ENCODE results near the gene KCNK15.
"Not testable (repeated sequence)": the region's sequence is repeated elsewhere in the genome, so short reads cannot be mapped to it uniquely, and the experiment has no call there.

The KCNK15 gene

DNA sequence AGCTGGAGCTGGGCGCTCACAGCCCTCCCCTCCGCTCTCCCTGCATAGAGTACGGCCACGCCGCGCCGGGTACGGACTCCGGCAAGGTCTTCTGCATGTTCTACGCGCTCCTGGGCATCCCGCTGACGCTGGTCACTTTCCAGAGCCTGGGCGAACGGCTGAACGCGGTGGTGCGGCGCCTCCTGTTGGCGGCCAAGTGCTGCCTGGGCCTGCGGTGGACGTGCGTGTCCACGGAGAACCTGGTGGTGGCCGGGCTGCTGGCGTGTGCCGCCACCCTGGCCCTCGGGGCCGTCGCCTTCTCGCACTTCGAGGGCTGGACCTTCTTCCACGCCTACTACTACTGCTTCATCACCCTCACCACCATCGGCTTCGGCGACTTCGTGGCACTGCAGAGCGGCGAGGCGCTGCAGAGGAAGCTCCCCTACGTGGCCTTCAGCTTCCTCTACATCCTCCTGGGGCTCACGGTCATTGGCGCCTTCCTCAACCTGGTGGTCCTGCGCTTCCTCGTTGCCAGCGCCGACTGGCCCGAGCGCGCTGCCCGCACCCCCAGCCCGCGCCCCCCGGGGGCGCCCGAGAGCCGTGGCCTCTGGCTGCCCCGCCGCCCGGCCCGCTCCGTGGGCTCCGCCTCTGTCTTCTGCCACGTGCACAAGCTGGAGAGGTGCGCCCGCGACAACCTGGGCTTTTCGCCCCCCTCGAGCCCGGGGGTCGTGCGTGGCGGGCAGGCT, 4.6 kb downstream of the KCNK15 start:
- peaks cover 12% of the 10 kb centered on the region for H3K4me1 ChIP-seq (ENCODE audit: control insufficient read depth, insufficient read depth, low read length)
- H3K36me3 ChIP-seq (ENCODE audit: control insufficient read depth, insufficient read depth, low read length): no peaks in the 10 kb centered on the region
- H3K9ac ChIP-seq (ENCODE audit: low read depth, low read length): no peak overlapping the region
- no peaks in the 10 kb centered on the region for H3K9me3 ChIP-seq (ENCODE audit: control insufficient read depth, insufficient read depth, low read length)
- H3K27ac ChIP-seq (ENCODE audit: low read depth, low read length): no peak overlapping the region
- H3K27me3 ChIP-seq (ENCODE audit: control insufficient read depth, insufficient read depth, low read length): peaks cover 19% of the 10 kb centered on the region
- no peak overlapping the region for H3K4me3 ChIP-seq (ENCODE audit: low read depth, low read length)

DNA sequence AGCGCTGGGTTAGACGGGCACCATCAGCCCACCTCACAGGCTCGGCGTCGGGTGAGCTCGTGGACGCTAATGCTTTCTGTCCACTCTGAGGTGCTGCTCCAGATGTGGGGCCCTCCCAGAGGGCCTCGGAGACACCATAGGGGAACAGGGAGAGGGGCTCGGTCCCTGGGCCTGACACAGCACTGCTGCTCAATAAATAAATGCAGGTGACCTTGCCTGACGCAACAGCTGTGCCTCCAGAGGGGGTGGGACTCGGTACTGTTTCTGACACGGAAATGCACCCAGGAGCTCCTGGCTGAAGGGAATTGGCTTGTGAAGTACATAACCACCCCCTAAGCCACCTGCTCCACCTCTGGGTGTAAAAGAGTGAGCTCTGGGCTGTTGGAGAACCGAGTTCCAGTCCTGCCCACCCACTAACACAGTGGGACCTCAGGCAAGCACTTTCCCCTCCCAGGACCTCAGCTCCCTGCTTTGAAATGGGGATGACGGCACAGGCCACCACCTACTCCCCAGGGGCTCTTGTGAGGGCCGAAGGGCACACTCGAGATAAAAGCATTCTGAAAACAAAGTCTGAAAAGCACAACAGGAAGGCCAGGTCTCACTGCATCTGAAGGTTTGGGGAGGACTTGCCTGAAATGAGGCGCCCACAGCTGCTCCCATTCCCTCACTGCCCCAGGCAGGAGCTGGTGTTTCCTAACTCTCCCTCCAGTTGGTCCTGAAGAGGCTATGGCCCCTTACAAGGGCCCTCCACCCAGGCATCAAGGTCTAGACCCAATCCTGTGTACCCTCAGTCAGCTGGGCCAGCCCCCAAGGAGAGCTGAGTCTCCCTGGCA, 6.7 kb downstream of the KCNK15 start:
- Histone ChIP-seq H3K27me3 (ENCODE audit: control insufficient read depth, insufficient read depth, low read length) (peaks cover under 1% of the 10 kb centered on the region; the same call in 1 of the 2 replicates), H3K36me3 (ENCODE audit: control insufficient read depth, insufficient read depth, low read length) (peaks cover 9% of the 10 kb centered on the region), H3K27ac (ENCODE audit: low read depth, low read length) (no peak overlapping the region), H3K4me1 (ENCODE audit: control insufficient read depth, insufficient read depth, low read length) (peaks cover under 1% of the 10 kb centered on the region; the same call in 1 of the 2 replicates), H3K9me3 (ENCODE audit: control insufficient read depth, insufficient read depth, low read length) (no peaks in the 10 kb centered on the region), H3K9ac (ENCODE audit: low read depth, low read length) (no peak overlapping the region), H3K4me3 (ENCODE audit: low read depth, low read length) (no peak overlapping the region)

DNA sequence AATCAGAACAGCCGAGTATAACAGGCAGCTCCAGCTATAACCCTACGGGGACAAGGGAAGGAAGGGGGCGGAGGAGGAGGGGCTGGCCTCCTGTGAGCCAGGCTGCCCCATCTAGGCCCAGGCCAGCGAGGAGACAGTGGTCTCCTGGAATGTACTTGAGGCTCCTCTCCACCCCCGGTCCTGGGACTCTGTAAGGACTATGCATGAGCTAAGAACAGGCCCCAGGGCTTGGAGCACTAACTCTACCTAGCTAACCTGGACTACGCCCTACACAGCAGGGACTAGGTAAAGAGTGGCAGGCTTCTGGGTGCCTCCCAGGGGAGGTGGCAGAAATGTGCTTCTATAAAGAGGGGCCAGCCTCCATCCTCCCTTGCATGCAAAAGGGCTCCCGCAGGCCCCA, 8.9 kb downstream of the KCNK15 start:
- Histone ChIP-seq H3K36me3 (ENCODE audit: control insufficient read depth, insufficient read depth, low read length) (peaks cover 9% of the 10 kb centered on the region), H3K9ac (ENCODE audit: low read depth, low read length) (no peak overlapping the region), H3K9me3 (ENCODE audit: control insufficient read depth, insufficient read depth, low read length) (no peaks in the 10 kb centered on the region), H3K27ac (ENCODE audit: low read depth, low read length) (no peak overlapping the region), H3K4me1 (ENCODE audit: control insufficient read depth, insufficient read depth, low read length) (no peaks in the 10 kb centered on the region), H3K27me3 (ENCODE audit: control insufficient read depth, insufficient read depth, low read length) (no peaks in the 10 kb centered on the region), H3K4me3 (ENCODE audit: low read depth, low read length) (no peak overlapping the region)

DNA sequence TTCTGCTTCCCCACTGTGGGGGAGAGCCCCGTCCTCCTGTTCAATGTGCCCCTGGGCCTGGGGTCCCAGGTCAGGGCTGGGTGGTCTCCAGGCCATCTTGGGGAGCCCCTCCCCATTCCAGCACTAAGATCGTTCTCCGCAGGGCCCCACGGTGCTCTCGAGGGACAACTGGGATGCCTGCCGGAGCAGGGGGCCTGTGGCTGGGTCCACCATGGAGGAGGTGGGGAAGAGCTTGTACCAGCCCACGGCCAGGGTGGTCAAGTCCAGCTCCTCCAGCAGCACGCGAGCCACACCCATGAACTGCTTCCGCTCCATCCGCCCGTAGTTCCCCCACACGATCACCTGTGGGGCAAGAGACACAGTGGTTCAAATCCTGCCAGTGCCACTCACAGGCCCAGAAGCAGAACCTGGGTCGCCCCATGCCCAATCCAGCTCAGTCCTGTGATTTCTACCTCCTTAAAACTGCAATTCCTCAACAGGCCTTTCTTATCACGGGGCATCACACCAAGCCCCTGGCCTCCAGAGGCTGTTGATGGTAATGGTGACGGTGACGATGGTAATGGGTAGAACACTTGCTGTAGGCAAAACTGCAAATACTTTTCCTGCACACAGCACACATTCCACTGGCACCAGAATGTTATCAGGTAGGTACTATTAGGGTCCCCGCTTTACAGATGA, 10.5 kb downstream of the KCNK15 start:
- H3K27me3 ChIP-seq (ENCODE audit: control insufficient read depth, insufficient read depth, low read length): no peaks in the 10 kb centered on the region
- H3K9ac ChIP-seq (ENCODE audit: low read depth, low read length): no peak overlapping the region
- H3K4me1 ChIP-seq (ENCODE audit: control insufficient read depth, insufficient read depth, low read length): no peaks in the 10 kb centered on the region

DNA sequence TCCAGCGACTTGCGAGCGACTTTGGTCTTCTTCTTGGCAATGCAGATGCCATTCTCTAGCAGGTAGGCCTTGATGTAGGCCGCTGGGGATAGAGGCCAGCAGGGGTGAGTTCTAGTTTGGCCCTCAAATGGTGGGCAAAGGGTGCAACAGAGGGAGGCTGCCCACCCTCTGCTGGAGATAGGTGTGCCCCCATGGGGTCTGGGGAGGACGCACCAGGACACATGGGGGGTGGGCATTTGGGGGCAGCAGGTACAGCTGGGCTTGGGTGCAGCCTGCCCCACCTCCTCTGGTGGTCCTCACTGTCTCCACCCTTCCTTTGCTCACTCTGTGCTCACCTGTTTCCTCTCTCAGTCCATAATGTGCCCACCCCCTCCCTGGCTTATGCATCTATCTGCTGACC, 11.3 kb downstream of the KCNK15 start:
- H3K9ac ChIP-seq (ENCODE audit: low read depth, low read length): no peak overlapping the region
- peaks cover 9% of the 10 kb centered on the region for H3K36me3 ChIP-seq (ENCODE audit: control insufficient read depth, insufficient read depth, low read length)
- no peaks in the 10 kb centered on the region for H3K4me1 ChIP-seq (ENCODE audit: control insufficient read depth, insufficient read depth, low read length)
- H3K27me3 ChIP-seq (ENCODE audit: control insufficient read depth, insufficient read depth, low read length): no peaks in the 10 kb centered on the region
- no peak overlapping the region for H3K27ac ChIP-seq (ENCODE audit: low read depth, low read length)
- no peak overlapping the region for H3K4me3 ChIP-seq (ENCODE audit: low read depth, low read length)
- no peaks in the 10 kb centered on the region for H3K9me3 ChIP-seq (ENCODE audit: control insufficient read depth, insufficient read depth, low read length)

More for the DNA sequence above, 10.5 kb downstream of the KCNK15 start:
- no peak overlapping the region for H3K27ac ChIP-seq (ENCODE audit: low read depth, low read length)
- H3K36me3 ChIP-seq (ENCODE audit: control insufficient read depth, insufficient read depth, low read length): peaks cover 9% of the 10 kb centered on the region
- H3K4me3 ChIP-seq (ENCODE audit: low read depth, low read length): no peak overlapping the region
- no peaks in the 10 kb centered on the region for H3K9me3 ChIP-seq (ENCODE audit: control insufficient read depth, insufficient read depth, low read length)

DNA sequence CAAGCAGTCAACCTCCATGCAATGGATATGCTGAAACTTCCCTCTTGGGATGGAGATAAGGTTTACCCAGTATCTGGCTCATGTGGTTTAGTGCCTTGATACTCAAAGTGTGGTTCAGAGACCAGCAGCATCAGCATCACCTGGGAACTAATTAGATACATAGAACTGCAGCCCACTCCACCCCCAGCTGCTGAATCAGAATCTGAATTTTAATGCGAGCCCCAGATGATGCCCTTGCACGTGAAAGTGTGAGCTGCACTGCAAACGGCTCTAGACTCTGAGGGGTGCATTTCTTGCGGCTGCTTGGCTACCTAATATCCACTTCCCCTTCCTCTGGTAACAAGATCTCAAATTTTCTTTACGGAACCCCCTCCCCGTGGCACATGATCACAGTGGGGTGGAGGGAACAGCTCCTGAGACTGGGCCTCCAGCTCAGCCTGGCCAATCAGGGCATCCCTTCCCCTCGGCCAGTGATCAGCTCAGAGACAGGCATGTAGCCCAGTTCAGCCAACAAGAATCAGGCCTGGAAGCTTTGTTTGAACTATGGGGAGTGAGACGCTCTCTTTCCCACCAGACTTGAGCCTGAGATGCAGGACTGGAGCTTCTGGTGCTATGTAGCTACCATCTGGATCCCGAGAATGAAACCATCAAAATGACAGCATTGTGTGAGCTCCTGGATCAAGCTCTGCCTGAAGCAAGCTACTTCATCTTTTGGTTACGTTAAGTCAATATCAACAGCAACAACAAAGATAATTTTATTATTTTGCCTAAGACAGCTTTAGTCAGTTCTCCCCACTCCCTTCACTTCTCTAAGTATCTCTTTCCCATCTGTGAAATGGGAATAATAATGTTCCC, 12.8 kb downstream of the KCNK15 start:
- Histone ChIP-seq H3K27ac (ENCODE audit: low read depth, low read length) (no peak overlapping the region), H3K9me3 (ENCODE audit: control insufficient read depth, insufficient read depth, low read length) (no peaks in the 10 kb centered on the region), H3K9ac (ENCODE audit: low read depth, low read length) (no peak overlapping the region), H3K4me1 (ENCODE audit: control insufficient read depth, insufficient read depth, low read length) (no peaks in the 10 kb centered on the region), H3K4me3 (ENCODE audit: low read depth, low read length) (no peak overlapping the region), H3K36me3 (ENCODE audit: control insufficient read depth, insufficient read depth, low read length) (peaks cover 9% of the 10 kb centered on the region), H3K27me3 (ENCODE audit: control insufficient read depth, insufficient read depth, low read length) (no peaks in the 10 kb centered on the region)

DNA sequence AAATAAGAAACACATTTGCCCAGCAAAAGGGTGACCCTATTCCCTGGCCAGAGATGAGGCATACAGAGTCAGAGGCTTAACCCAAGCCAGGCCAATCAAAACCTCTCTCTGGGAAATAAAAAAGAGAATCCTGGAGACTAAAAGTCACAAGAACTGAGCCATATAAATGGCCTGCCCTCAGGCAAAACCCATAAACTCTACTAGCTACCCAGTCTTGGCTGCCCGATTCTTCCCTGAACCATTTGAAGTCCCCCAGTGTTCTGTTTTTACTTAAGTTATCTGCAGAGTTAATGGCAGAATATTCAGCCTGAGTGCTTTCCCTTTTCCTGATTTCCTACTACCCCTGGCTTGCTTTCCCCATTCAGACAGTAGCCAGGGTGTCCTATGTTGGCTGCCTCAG, 13.9 kb downstream of the KCNK15 start:
- Histone ChIP-seq H3K27me3 (ENCODE audit: control insufficient read depth, insufficient read depth, low read length) (no peaks in the 10 kb centered on the region), H3K4me3 (ENCODE audit: low read depth, low read length) (no peak overlapping the region), H3K9ac (ENCODE audit: low read depth, low read length) (no peak overlapping the region), H3K36me3 (ENCODE audit: control insufficient read depth, insufficient read depth, low read length) (peaks cover 9% of the 10 kb centered on the region), H3K27ac (ENCODE audit: low read depth, low read length) (no peak overlapping the region), H3K9me3 (ENCODE audit: control insufficient read depth, insufficient read depth, low read length) (no peaks in the 10 kb centered on the region), H3K4me1 (ENCODE audit: control insufficient read depth, insufficient read depth, low read length) (no peaks in the 10 kb centered on the region)

DNA sequence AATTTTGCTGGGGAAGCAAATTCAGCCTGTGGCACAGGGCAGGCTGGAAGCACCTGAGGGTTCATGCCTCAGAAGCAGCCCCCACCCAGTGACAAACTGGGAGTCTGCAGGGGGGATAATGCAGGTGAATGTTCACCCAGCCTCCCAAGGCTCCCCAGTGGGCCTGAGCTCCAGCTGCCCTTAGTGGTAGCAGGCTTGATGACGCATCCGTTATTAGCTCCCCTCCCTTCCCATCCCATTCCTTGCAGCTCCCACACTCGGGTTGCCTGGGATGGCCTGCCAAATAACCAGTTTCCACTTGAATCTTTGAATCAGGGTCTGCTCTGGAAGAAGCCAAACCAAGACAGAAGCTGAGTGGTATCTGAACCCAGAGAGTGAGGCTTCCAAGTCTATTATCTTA, 15.8 kb downstream of the KCNK15 start:
- H3K4me1 ChIP-seq (ENCODE audit: control insufficient read depth, insufficient read depth, low read length): no peaks in the 10 kb centered on the region; the same call in 1 of the 2 replicates
- no peak overlapping the region for H3K9ac ChIP-seq (ENCODE audit: low read depth, low read length)
- no peaks in the 10 kb centered on the region for H3K9me3 ChIP-seq (ENCODE audit: control insufficient read depth, insufficient read depth, low read length)
- H3K27me3 ChIP-seq (ENCODE audit: control insufficient read depth, insufficient read depth, low read length): no peaks in the 10 kb centered on the region
- no peak overlapping the region for H3K4me3 ChIP-seq (ENCODE audit: low read depth, low read length)
- H3K27ac ChIP-seq (ENCODE audit: low read depth, low read length): no peak overlapping the region
- H3K36me3 ChIP-seq (ENCODE audit: control insufficient read depth, insufficient read depth, low read length): peaks cover 6% of the 10 kb centered on the region

DNA sequence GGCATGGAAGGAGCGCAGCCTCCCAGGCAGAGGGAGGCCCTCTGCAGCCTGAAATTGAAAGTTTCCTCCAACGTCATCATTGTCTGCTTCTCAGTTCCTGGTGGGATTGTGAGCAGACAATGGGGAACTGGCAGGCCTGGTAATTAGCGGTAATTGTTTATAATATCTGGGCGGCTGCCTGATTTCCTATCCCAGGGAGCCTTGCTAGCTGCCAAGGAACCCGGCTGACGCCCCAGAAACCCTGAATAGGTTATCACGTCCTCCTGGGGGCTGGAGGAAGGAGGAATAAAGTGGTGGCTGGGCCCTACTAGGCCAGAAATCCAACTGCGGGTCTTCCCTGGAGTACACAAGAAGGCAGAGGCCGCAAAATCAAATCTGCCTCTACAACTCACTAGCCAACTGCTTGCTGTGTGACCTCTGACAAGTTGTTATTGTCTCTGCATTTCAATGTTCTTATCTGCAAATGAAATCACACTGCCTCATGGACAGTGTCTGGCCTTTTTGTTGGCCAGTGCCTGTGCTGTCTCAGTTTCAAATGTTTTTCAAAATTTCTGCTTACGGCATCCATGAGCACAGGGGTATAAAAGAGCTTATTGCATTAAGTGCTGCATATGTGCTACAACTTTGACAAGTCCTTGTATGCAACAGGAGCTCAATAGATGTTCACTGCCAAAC, 16.9 kb downstream of the KCNK15 start:
- no peaks in the 10 kb centered on the region for H3K27me3 ChIP-seq (ENCODE audit: control insufficient read depth, insufficient read depth, low read length)
- H3K4me3 ChIP-seq (ENCODE audit: low read depth, low read length): no peak overlapping the region
- H3K4me1 ChIP-seq (ENCODE audit: control insufficient read depth, insufficient read depth, low read length): no peaks in the 10 kb centered on the region; the same call in 1 of the 2 replicates
- no peaks in the 10 kb centered on the region for H3K36me3 ChIP-seq (ENCODE audit: control insufficient read depth, insufficient read depth, low read length)
- no peaks in the 10 kb centered on the region for H3K9me3 ChIP-seq (ENCODE audit: control insufficient read depth, insufficient read depth, low read length)
- H3K9ac ChIP-seq (ENCODE audit: low read depth, low read length): no peak overlapping the region
- no peak overlapping the region for H3K27ac ChIP-seq (ENCODE audit: low read depth, low read length)

DNA sequence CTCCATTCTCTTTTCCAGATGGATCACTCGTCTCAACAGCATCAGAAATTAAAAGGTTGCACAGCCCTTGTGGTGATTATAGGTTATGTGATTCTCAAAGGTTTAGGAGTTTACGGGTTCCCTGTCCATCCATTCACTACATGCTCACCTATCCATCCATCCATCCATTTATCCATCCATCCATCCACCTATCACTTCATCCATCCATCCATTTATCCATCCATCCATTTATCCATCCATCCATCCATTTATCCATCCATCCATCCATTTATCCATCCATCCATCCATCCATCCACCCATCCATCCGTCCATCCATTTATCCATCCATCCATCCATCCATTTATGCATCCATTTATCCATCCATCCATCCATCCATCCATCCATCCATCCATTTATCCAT, 18.1 kb downstream of the KCNK15 start:
- H3K9me3 ChIP-seq (ENCODE audit: control insufficient read depth, insufficient read depth, low read length); H3K27ac ChIP-seq (ENCODE audit: low read depth, low read length); H3K4me3 ChIP-seq (ENCODE audit: low read depth, low read length); H3K36me3 ChIP-seq (ENCODE audit: control insufficient read depth, insufficient read depth, low read length); H3K9ac ChIP-seq (ENCODE audit: low read depth, low read length); H3K4me1 ChIP-seq (ENCODE audit: control insufficient read depth, insufficient read depth, low read length); H3K27me3 ChIP-seq (ENCODE audit: control insufficient read depth, insufficient read depth, low read length): not testable (repeated sequence)
